A549 treated with CORT108297 at 1 μM for 4 hours (cell line): ENCODE results near the gene CWC25. TPM values are rescaled to one million over a fixed set of nuclear protein-coding genes. Genes with fewer than 3 reads are reported as not detected.

ENCODE experiments used
- total RNA-seq: library from RNA; stranded (reverse); fragments of 200-300 nt; extraction: Qiagen RNA extraction; gene quantifications from 5 replicates; pipeline ENCODE4 v1.2.3, GENCODE V29; 2022

Gene CWC25
- total RNA-seq: 21.6 to 26.3 TPM (median 21.9 TPM) in 5 replicates

DNA sequence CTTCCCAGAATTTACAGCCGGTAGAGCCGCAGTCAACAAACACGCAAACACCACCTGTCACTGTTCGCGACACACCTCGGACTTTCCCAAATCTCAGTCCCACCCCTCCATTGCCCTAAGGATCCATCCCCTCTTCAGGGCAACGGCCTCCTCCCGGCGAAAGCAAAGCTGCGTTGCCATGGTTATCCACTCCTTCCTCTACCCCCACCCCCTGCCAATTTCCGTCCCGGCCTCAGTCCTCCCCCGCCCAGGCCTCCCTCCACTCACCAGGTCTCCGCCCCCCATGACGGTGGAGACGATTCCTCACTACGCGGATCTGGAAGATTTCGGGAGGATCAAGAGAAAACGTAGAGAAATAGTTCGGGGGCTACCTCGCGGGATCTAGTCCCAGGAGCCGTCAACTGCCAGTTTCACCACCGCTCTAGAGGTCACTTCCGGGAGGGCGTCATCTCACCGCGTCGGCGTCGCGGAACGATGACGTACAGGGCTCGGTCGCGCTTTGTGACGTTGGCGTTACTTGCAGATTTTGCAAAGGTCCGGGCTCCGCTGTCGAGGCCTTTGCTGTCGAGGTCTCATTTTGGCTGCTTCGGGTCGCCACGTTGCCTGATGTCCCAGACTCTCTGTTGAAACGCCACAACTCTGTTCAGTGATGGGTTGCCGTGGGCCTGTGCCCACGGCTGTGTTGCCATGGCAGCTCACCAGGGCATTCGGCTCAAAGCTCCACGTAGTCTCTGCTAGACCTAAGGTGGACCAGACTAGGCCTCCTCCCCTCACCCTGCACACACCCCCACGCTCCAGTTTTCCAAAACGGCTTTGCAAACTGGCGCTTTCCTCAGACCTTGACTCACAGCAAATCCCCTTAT lies at the start of gene CWC25:
Gene CWC25 (minus strand): TSS at position 423 of the 863 bp plus-strand sequence. CDS start 138 bp downstream, at position 285.

GRCh38 chr17:38869526-38870258 lies 44.6 kb upstream of the CWC25 start, which contains the start of gene LASP1:
Gene LASP1 (plus strand): TSS chr17:38870058. CDS start chr17:38870190, 132 bp downstream.

DNA sequence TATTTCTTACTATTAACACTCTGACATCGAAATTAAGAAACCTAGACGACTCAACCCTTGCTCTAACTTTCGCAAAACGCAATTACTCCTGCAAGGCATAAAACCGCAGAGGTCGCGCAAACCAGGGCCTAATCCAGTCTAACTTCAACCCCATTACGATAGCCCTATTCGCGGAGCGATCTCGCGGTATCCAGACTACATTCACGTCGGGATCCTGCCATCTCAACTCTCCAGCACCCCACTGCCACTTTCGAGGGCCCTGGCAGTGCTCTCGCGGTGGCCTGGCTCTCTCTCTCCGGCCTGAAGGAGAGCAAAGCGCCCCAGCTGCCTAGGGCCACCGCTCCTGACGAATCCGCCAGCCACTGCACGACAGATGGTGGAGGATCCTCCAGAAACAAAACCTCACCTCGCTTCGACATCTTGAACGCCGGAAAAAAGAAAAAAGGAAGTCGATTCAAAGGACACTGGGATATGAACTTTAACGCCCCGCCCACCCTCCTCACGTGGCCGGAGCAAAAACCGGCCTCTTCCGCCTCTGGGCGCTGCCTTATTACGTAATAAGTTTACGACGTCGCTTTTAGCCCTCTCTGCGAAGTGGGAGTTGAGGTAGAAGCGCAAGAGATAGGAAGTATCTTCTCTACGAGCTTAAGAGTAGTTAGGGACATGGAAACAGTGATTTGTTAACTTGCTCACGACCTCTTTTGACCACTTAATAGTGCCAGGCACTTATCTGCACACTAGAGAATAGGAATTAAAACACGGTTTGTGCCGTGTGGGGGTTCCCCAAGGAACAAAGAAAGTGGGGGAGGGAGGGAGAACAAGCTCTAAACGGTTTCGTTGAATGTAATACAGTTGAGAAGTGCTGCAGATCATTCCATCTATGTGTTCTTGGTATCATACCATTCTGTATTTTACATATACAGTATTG lies 28.4 kb upstream of the CWC25 start, which contains the start of gene RPL23:
Gene RPL23 (minus strand): TSS at position 430 of the 928 bp plus-strand sequence. CDS start 11 bp downstream, at position 419.

GRCh38 chr17:38799501-38800236 lies 25.5 kb downstream of the CWC25 start, which contains the start of gene PIP4K2B:
Gene PIP4K2B (minus strand): TSS chr17:38799556. CDS start chr17:38799424, 132 bp downstream.

DNA sequence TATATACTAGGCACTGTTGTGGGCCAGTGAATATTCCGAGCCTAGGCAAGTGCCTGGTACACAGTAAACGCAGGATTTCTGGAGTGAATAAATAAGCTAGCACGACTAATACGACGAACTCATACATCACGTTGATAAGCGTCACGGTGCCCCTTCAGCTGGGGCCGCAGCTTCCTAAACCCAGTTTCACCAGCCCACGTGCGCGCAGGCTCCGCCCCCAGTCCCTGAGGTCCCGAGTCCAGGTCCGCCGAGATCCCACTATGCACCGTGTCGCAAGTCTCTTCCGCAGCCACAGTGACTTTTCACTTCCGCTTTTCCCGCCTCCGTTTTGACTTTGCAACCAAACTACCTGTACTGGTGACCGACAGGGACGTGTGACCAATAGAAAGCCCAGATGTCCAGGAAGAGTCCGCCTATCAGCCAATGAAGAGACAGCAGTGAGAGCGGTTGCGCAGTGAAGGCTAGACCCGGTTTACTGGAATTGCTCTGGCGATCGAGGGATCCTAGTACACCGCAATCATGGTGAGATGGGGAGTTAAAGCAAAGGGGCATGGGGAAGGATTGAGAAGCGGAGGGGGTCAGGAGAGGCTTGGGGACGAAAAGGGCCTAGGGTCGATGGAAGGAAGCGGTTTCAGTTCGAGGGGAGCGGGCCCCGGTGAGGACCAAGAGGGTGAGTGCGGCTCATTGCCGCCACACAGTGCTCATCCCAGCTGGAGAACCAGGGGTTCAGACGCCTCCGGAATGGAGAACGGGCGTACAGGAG lies 72.6 kb downstream of the CWC25 start, which contains the start of gene PSMB3:
Gene PSMB3 (plus strand): TSS at position 434 of the 763 bp plus-strand sequence. CDS start 86 bp downstream, at position 520.

Other genes starting within 250 kb of the CWC25 start
- 2.0 to 3.3 TPM (median 2.8 TPM) in 5 replicates for gene SRCIN1, start 219.4 kb downstream of the CWC25 start, total RNA-seq
- 10.2 to 14.0 TPM (median 13.5 TPM) in 5 replicates for gene EPOP, start 150.4 kb downstream of the CWC25 start, total RNA-seq
- 21.4 to 36.3 TPM (median 34.3 TPM) in 5 replicates for gene MLLT6, start 120.0 kb downstream of the CWC25 start, total RNA-seq
- 50.3 to 99.9 TPM (median 91.2 TPM) in 5 replicates for gene CISD3, start 95.0 kb downstream of the CWC25 start, total RNA-seq
- 34.1 to 69.7 TPM (median 62.4 TPM) in 5 replicates for gene PCGF2, start 77.0 kb downstream of the CWC25 start, total RNA-seq
- gene PSMB3, start 72.6 kb downstream of the CWC25 start, total RNA-seq: 330 to 449 TPM (median 433 TPM) in 5 replicates
- 37.3 to 45.1 TPM (median 40.1 TPM) in 5 replicates for gene PIP4K2B, start 25.8 kb downstream of the CWC25 start, total RNA-seq
- gene RPL23, start 28.4 kb upstream of the CWC25 start, total RNA-seq: 2,464 to 3,040 TPM (median 2,725 TPM) in 5 replicates
- 237 to 268 TPM (median 261 TPM) in 5 replicates for gene LASP1, start 44.7 kb upstream of the CWC25 start, total RNA-seq
- not detected in 5 replicates for gene FBXO47, start 142.1 kb upstream of the CWC25 start, total RNA-seq